Dedifferentiated amniotic fluid mesenchymal stem cell (primary cell): ENCODE measurements around the gene NAA10.

ENCODE experiments used
- DNase-seq: peaks from one replicate; pipeline ENCODE4 v3.0.0-alpha.2; 2016; ENCODE audit errors: extremely low spot score

Gene NAA10

DNA sequence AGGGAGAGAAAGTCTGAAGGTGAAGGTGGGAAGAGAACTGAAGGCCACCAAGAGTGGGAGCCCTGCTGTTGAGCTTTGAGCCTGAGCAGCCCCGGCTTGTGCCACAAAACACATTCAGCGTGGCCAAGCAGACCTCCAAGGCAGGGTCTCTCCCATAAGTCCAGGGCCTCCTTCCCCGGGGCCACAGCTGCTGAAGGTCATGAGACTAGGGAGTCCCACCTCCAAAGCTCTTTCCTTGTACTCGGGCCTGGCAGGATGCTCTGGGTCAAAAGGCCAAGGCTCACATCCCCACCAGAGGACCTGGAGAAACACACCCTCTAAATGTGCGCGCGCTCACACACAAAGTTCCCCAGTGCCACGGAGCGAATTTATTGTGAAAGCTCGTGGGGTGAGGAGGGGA, 5.3 kb downstream of the NAA10 start:
- no peak for DNase-seq

DNA sequence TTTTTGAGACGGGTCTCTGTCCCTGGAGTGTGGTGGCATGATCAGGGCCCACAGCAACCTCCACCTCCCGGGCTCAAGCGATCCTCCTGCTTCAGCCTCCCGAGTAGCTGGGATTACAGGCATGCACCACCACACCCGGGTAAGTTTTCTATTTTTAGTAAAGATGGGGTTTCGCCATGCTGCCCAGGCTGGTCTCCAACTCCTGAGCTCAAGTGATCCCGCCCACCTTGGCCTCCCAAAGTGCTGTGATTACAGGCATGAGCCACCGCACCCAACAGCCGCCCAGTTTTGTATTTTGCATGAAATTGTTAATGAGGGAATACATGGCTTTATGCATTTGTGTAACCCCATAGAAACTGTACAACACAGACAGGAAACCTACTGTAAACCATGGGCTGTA, 6.0 kb downstream of the NAA10 start:
- no peak for DNase-seq

DNA sequence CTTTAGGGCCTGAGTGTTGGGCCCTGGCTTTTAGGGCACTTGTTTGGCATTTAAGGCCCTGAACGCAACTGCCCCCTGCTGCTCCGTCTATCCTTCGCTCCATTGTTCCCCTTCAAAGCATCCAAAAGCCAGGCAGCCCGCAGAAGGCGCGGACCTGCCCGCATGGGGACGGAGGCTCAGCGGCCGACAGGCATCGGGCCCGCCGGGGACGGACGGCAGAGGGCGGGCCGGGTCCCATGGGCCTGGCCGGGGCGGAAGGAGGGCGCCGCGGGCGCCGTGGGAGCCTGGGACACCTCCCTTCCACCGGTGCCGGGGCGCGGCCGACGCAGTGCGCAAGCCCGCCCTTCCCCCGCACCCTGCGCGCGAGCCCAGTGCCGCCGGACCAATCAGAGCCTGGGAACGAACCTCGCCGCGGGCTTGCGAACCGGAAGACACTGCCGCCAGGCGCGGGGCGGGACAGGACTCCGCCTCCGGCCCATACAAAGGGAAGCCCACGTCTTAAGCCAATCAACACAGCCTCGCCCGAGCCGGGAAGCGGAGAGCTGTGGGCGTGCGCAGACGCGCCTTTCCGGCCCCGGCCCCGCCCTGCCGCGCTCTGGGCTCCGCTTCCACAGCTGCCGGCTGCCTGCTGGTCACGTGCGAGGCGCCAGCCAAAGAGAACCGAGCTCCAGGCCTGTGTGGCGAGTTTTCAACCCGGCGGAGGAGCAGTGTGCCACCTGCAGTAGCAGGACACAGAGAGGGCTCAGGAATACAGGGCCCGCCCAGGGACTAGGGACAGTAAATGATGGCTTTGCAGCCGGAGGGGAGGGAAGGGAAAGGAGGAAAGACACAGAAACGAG, 6.7 kb downstream of the NAA10 start:
- DNase-seq, result peak; percentile 93

DNA sequence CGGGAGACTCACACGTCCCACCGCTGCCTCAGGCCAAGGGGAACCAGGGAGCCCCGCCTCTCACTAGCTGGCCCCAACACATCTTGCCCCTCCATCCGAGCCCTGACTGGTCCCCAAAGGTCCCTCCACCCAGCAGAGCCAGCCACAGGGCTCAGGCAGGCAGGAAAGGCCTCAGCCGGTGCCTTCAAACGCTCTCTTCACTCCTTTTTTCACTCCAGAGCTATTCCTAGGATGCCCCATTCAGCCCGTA, 7.2 kb downstream of the NAA10 start:
- DNase-seq, result no peak

DNA sequence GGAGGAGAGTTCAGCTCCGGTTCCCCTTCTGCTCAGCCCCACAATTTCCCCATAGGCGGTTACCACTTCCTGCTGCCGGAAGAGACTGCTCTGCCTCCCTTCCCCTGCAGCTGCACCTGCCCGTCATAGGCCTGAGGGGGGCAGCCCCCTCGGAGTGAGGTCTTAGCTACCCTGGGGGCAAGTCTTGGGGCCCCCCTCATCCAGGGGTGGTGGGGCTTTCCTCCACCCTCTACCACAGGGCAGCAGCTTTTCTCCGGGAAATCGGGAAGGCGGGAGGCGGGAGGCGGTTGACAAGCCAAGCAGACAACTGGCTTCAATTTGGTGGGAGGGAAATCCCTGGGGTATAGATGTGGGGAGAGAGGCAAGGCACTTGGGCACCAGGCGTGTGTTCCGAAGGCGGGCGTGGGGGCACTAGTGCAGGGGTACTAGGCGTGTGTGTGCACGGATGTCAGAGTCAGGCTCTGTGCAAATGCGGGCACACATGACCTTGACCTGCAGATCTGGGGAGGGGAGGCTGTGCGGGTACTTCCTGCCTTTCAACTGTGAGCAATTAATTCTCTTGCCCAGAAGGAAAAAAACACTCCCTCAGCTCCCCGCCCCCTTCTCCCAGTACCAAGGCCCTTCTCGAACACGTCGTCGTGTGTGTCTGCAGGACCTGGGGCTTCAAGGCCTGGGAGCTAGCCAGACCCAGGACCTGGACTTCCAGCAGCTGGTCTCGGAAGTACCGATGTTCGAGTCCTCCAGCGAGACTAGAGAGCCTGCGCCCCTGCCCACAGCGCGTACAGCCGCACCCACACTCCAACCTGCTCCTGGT, 7.8 kb downstream of the NAA10 start:
- DNase-seq, result no peak

DNA sequence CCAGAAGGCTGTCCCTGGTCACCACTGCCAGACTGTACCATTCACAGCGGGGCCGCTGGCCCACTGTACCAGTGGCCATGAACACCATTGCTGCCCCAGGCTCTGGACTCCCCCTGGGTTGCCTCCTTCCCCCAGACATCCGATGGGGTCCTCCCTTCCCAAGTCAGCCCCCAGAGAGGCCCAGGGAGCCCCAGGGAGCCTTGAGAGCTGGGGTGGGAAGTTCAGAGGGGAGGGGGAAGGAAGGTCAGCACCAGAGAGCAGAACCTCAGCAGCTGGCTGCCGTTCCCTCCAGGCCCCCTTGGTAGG, 8.3 kb downstream of the NAA10 start:
- no peak for DNase-seq

DNA sequence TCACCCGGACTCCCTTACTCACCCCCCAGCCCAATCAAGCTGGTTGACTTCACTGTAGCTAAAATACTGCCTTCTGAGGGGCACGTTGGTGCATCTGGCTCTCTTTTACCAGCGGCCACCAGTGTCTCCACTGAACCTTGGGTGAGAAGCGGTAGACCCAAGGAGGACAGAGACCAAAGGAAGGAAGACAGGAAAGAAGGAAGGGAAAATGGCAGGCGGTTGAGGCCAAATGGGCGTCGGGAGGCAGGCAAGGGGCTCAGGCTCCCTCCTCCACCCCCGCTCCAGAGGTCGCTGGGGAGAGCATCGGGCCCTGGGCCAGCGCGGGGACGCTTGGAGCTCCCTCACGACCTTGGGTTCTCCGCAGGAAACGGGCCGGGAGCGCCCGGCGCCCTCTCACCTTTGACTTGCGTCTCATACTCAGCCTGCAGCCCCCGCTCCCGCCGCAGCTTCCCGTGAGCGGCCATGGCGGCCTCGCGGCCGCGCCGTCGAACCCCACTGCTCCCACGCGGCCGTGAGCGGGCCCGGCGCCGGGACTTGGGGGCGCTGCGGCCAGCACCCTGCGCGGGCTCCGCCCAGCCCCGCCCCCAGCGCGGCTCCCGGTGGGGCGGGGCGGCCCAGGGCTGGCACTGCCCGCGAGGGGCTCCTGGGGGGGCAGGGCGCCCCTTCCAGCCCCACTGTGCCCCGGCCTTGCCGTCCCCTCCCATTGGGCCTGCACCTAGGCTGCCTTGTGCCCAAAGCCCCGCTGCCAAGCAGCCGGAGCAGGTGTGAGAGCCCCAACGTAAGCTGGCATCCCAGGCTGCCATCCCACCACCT, 8.9 kb downstream of the NAA10 start, which contains the start of gene ARHGAP4:
Gene ARHGAP4, minus strand, starts transcription at position 526 of the 813 bp plus-strand sequence. Its CDS starts 62 bp downstream, at position 464.
- DNase-seq, result no peak

DNA sequence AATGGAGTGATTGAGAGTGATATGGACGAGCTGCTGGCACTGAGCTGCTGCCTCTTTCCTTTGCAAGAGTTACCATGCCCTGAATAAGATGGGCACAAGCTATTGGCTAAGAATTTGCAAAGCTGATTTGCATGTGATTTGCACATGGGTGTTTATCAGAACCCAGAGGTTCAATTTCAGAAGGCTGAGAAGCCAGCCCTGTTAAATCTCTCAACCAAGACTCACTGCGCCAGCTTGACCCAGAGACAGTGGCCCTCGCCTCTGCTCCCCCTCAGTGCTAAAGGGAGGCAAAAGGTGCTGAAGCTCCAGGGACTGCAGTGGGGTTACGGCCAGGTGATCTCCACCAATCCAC, 9.5 kb downstream of the NAA10 start:
- DNase-seq, result no peak

DNA sequence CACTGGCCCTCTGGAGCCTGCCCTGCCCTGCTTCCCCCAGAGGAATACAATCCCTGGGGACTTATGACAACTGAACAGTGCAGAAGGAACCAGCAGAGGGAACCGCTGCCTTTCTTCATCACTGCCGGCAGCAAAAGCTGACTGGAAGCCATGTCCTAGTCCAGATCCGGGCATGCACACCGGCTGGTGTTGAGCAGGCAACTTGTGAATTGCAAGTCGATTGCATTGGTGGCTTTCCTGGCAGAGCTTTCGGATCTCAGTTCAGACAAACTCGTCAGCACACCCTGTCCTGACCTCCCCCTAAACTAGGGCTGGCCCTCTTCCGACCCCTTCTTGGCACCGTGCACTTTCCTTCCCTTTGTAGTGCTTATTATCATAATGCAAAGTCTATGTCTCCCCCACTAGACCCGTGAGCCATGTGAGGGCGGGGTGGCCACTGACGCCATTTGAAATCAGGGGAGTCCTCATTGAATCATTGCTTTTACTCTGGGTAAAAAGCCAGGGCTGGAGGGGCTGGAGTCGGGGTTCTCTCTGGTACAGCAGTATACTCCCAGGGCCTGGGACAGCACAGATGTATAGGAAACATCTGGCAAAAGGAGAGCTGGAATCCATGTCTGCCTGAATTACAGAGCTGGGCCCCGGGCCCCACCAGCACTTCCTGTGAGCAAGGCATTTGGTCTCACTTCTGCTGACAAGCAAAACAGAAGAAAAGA, 10.5 kb downstream of the NAA10 start:
- DNase-seq, result no peak

DNA sequence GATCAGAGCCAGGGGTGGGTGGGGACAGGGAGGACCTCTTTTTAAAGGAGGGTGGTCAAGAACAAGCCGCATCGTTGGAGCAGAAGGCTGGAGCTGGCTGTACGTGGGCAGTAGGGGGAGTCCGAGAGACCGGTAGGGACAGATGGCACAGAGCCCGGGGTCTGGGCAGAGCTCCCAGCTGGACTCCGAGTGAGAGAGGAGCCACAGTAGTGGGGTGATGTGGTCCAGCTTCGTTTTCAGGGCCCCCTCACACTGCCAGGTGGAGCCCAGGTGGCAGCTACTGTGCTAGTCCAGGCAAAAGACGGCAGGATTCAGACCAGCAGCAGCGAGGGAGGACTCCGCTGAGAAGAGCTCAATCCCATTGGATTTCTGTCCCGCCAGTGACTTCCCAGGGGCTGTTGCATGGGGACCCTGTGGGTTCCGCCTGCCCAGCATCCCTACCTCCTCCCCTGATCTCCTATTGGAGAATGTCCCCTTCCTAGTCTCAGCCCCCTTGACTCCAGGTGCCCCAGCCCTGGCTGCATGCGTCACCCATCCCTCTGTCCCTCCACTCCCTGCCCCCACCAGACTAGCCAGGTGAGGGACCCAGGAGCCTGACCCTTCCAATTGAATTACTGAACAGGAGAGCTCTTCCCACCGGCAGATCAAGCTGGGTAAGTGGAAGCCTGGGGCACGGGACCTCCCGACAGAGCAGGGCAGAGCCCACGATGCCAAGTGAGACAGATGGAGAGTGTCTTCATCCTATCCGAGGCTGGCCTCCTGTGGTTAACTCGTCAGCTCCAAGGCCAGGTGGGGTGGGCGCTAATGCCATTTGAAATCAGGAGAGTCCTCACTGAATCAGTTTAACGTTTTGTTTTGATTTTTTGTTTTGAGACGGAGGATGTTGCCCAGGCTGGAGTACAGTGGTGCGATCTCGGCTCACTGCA, 11.6 kb downstream of the NAA10 start:
- DNase-seq, result no peak

DNA sequence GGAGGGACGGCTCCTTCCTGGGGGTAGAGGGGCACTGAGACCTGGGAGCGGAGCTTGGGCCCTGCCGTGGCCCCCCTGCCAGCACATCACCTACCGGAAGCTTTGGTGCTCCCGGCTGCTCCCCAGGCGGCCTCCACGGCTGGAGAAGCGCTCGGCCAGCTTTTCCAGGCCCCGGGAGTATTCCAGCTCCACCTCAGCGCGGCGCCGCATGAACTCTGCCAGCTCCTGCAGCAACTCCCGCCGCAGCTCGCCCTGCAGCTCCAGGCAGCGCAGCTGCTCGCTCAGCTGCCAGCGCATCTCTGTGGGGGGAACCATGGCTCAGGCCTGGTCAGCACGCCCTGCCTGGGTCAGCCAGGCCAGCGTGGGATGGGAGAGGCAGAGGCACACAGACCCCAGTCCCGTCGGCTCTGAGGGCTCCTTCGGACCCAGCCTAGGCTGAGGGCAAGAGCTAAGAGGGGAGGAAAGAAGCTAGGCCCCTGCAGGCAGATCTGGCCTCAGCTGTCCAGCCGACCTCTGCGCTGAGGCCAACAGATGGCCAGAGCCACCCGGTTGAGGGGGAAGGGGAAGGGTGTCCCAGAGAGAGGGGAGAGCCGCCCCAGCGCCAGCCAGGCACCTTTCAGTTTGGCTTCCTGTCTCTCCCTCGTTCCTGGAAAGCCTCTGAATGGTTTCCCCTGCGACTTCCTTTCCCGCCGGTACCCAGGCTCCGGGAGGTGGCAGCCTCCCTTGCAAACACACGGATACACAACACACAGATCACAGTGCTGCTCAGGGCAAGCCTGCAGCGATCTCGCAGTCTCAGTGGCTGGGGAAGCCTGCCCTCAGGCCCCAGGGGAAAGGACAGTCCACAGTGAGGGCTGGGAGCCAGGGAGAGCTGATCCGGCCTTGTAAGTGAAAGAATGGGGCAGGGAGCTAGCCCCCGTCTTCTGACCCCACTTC, 13.1 kb downstream of the NAA10 start:
- no peak for DNase-seq

DNA sequence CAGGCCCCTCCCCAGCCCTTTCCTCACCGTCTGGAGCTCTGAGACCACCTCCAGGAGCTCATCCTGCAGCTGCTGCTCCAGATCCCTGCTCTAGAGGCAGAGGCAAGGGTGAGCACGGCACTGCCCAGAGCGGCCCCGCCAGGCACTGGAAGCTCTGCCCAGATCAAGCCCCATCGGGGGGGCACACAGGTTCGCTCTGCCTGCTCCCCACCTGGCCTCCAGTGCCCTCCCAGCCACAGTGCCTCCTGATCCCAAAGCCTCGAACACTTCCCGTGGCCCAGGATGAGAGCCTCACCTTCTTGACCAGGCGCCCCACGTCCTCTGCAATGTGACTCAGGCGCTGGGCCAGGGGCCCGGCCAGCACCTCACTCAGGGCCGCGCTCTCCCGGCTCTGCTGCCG, 13.8 kb downstream of the NAA10 start:
- no peak for DNase-seq

DNA sequence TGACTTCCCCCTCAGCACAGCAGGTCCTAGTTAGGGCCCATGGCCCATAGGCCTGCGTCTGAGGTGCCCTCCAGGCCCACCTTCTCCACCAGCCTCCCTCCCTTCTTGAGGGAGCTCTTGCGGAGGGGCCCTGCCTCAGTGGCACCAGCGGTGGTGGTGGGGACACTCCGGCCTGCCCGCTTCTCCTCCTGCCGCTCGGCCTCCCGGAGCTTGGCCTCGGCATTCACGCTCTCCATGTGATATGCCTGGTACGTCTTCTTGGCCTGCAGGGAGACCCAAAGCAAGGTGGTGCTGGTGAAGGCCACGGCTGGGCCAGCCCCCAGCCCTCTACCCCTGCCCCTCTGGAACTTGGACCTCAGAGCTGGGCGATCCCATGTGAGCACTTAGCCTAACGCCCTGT, 14.3 kb downstream of the NAA10 start:
- no peak for DNase-seq

DNA sequence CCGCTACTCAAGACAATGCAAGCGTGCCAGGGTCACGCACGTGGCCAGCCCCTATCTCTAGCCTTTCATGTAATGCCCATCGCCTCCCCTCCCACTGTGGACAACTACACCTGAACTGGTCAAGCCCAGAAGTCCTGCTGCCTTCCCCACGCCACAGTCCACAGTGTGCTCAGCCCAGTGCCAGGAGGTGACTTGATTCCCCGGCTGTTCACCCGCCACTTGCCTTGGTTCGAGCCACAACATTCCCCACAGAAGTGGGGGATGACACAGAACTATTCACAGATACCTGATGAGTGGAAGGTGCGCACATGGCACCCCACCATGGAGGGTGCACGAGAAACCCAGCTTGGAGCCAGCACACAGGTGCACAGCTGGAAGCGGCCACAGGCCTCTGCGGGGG, 15.6 kb downstream of the NAA10 start:
- DNase-seq, result no peak

DNA sequence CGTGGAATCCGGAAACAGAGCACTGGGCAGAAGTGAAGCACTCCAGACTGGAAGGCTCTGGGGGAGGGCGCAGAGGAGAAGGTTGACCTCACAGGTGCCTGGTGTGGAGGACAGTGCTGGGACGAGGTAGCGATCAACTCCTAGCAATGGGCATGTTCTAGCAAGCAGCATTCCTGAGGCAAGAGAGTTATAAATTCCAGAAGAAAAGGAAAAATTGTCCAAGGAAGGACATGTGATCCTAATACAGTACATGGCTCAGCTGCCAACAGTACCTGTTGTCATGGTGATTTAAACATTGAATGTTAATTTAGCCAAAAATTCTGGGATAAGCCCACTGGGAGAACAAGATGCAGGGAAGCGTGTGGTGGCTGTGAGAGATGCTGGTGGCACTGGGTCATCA, 17.0 kb downstream of the NAA10 start:
- DNase-seq, result no peak

DNA sequence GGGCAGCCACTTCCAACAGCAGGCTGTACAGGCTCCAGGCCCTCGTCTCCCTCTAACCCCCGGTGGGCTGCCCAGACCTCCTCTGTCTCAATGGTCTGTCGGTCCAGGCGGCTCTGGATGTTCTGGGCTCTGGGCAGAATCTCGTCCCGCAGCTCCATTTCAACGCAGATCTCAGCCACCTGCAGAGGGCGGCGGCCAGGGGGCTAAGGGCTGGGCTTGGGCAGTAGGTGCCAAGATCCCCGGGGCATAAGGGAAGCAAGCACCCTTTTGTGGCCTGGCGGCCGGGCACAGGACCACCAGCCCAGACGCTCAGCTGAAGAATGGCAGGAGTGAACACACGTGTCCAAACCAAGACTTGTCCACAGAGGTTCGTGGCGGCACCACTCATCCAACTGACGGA, 21.1 kb downstream of the NAA10 start:
- DNase-seq, result no peak

DNA sequence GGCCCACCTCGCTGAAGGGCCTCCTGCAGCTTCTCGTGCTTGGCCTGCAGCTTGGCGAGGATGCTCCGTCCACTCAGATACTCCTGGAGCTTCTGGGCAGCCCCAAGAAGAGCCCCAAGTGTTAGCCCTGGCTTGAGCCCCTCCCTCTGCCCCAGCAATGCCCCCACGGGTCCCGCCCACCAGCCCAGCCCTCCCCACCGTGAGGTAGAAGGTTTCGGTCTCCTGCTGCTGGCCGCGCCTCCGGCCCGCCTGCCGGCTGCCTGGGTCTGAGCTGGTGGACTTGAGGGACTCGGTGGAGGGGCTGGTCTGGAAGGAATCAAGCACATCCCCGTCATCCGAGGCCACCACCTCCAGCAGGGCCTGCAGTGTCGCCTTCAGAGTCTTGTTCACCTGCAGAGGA, 21.6 kb downstream of the NAA10 start:
- DNase-seq, result no peak

DNA sequence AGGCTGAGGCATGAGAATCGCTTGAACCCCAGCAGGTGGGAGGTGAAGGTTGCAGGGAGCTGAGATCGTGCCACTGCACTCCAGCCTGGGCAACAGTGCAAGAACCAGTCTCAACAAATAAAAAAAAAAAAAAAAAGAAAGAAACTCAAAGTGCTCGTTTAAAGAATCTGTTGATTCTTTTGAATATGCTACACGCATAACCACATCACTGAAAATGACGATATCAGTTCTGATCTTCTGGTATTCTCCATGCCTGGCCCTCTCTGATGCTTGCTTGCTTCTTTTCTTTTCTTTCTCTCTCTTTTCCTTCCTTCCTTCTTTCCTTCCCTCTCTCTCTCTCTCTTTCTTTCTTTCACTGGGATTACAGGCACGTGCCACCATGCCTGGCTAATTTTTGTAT, 23.0 kb downstream of the NAA10 start:
- DNase-seq, result no peak

DNA sequence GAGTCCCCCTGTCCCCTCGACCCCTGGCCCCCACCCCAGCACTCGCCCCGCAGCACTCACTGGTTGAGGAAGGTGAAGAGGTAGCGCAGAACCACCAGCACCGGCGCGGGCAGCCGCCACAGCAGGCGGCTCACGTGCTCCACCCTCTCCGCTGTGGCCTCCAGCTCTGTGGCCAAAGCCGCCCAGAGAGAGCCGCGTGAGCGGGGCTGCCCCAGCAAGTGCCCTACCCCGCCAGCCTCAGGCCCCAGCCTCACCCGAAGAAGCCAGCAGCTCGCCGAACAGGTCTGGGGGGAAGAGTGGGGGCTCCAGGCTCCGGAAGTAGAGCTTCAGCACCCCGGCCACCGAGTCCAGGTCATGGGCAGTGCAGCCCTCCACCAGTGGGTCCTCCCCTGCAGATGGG, 24.4 kb downstream of the NAA10 start:
- DNase-seq, result no peak

DNA sequence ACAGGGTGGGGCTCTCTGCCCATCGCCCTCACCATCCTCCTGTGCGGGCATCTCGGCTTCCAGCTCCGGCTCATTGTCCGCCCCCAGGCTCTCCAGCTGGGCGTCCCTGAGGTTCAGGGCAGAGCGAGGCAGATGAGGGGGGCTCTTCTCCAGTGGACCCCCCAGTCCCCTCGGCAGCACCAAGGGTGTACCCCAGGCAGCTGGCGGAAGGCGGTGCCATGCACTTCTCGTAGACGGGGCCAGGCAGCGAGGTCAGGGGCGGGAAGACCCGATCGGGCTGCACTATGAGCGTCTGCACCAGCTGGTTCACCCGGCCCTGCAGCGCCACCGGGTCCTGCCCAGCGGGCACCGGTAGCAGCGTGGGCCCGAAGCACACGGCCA, 24.9 kb downstream of the NAA10 start:
- no peak for DNase-seq
